ENCODE results near the gene USP21.

USP21 gene

GRCh38 chr1:161131523-161132409, 27.5 kb upstream of the USP21 start:
- H3K36me3 ChIP-seq = peaks cover 23% of the 10 kb centered on the region
- H3K9me3 ChIP-seq = no peaks in the 10 kb centered on the region
- peak overlapping the region; percentile 85 to 98 for H3K4me3 ChIP-seq (ENCODE audit: low read depth in 1 of 2, low read length in 1 of 2)
- H3K4me1 ChIP-seq (ENCODE audit: control insufficient read depth in 1 of 2, insufficient read depth in 1 of 2, low read depth in 1 of 2, low read length in 1 of 2) = peaks cover 57 to 59% of the 10 kb centered on the region in 2 experiments
- TF ChIP-seq CTCF (IDR thresholded peaks at IDR 0.05) = no peak
- H3K27me3 ChIP-seq = no peaks in the 10 kb centered on the region
- peak overlapping the region; percentile 96 for H3K27ac ChIP-seq

- Histone ChIP-seq H3K4me1 (ENCODE audit: control insufficient read depth in 1 of 2, insufficient read depth in 1 of 2, low read depth in 1 of 2, low read length in 1 of 2) (peaks cover 48 to 50% of the 10 kb centered on the region in 2 experiments), H3K4me3 (ENCODE audit: low read depth in 1 of 2, low read length in 1 of 2) (peak within 1 kb of the TSS; percentile 85 to 98), H3K27ac (peak within 1 kb of the TSS; percentile 96), H3K27me3 (no peaks in the 10 kb centered on the region), H3K9me3 (no peaks in the 10 kb centered on the region), H3K36me3 (peaks cover 20% of the 10 kb centered on the region)
- TF ChIP-seq CTCF (IDR thresholded peaks at IDR 0.05) = no peak
These were observed 26.7 kb upstream of the USP21 start, which contains the start of gene DEDD for GRCh38 chr1:161132410-161133219. Gene DEDD, minus strand, starts transcription at chr1:161132667. Its CDS starts 8,205 bp downstream, at chr1:161124462.

- peak overlapping the region; percentile 85 to 98 for H3K4me3 ChIP-seq (ENCODE audit: low read depth in 1 of 2, low read length in 1 of 2)
- H3K27ac ChIP-seq = peak overlapping the region; percentile 96
- TF ChIP-seq CTCF (IDR thresholded peaks at IDR 0.05) = no peak
- H3K36me3 ChIP-seq = peaks cover 16% of the 10 kb centered on the region
- peaks cover 48% of the 10 kb centered on the region in 2 experiments for H3K4me1 ChIP-seq (ENCODE audit: control insufficient read depth in 1 of 2, insufficient read depth in 1 of 2, low read depth in 1 of 2, low read length in 1 of 2)
- H3K9me3 ChIP-seq = no peaks in the 10 kb centered on the region
- H3K27me3 ChIP-seq = no peaks in the 10 kb centered on the region
These were observed 26.0 kb upstream of the USP21 start for GRCh38 chr1:161133220-161133740.

GRCh38 chr1:161137881-161138280, 21.4 kb upstream of the USP21 start:
- peaks cover 26 to 27% of the 10 kb centered on the region in 2 experiments for H3K4me1 ChIP-seq (ENCODE audit: control insufficient read depth in 1 of 2, insufficient read depth in 1 of 2, low read depth in 1 of 2, low read length in 1 of 2)
- TF ChIP-seq CTCF (IDR thresholded peaks at IDR 0.05) = no peak
- no peak overlapping the region for H3K4me3 ChIP-seq (ENCODE audit: low read depth in 1 of 2, low read length in 1 of 2)
- H3K27me3 ChIP-seq = no peaks in the 10 kb centered on the region
- no peaks in the 10 kb centered on the region for H3K36me3 ChIP-seq
- peak overlapping the region; percentile 85 for H3K27ac ChIP-seq
- H3K9me3 ChIP-seq = no peaks in the 10 kb centered on the region

- Histone ChIP-seq H3K4me1 (ENCODE audit: control insufficient read depth in 1 of 2, insufficient read depth in 1 of 2, low read depth in 1 of 2, low read length in 1 of 2) (peaks cover 22% of the 10 kb centered on the region in 2 experiments), H3K4me3 (ENCODE audit: low read depth in 1 of 2, low read length in 1 of 2) (no peak overlapping the region), H3K9me3 (no peaks in the 10 kb centered on the region), H3K27ac (peak overlapping the region; percentile 85), H3K27me3 (no peaks in the 10 kb centered on the region), H3K36me3 (no peaks in the 10 kb centered on the region)
- no peak for TF ChIP-seq CTCF (IDR thresholded peaks at IDR 0.05)
These were observed 20.9 kb upstream of the USP21 start for GRCh38 chr1:161138431-161138830.
